HT1080 (cell line): ENCODE results near the gene SMARCE1. TPM values are rescaled to one million over a fixed set of nuclear protein-coding genes. Genes with fewer than 3 reads are reported as not detected.

ENCODE experiments used
- DNase-seq: peaks from one replicate; pipeline ENCODE4 v3.0.0-alpha.2; 2015; ENCODE audit warnings: low read depth
- polyA plus RNA-seq, 2 experiments: library from polyadenylated mRNA; depleted of rRNA; stranded (reverse); fragments of >200 nt; gene quantifications; 2 replicates each; pipeline ENCODE4 v1.2.3, GENCODE V29; 2015
- total RNA-seq: library from RNA; depleted of rRNA; stranded (reverse); fragments of >200 nt; shearing (Covaris generic); gene quantifications from 2 replicates; pipeline ENCODE4 v1.2.3, GENCODE V29; 2014; rRNA removed

Gene SMARCE1
- 62.0 and 83.4 TPM in 2 replicates for total RNA-seq
- 81.0 and 84.8 TPM in 2 replicates for polyA plus RNA-seq (2015; cell fraction: cytosol; rRNA removed)
- 70.5 and 86.1 TPM in 2 replicates for polyA plus RNA-seq (2015; cell fraction: nucleus; rRNA removed)

GRCh38 chr17:40647624-40648383, at the start of gene SMARCE1:
Gene SMARCE1 (minus strand): TSS chr17:40647818. CDS start chr17:40645802, 2,016 bp downstream.
- DNase-seq = peak; percentile 56

- no peak for DNase-seq
Observed at GRCh38 chr17:40697297-40697696, 49.7 kb upstream of the SMARCE1 start.

- DNase-seq = no peak
Observed at GRCh38 chr17:40696651-40697072, 49.0 kb upstream of the SMARCE1 start.

GRCh38 chr17:40695874-40696472, 48.4 kb upstream of the SMARCE1 start:
- DNase-seq = no peak

- DNase-seq = no peak
Observed at GRCh38 chr17:40694584-40694983, 47.0 kb upstream of the SMARCE1 start.

- DNase-seq = no peak
Observed at GRCh38 chr17:40687106-40687505, 39.5 kb upstream of the SMARCE1 start.

- no peak for DNase-seq
Observed at GRCh38 chr17:40686192-40686591, 38.6 kb upstream of the SMARCE1 start.

GRCh38 chr17:40680998-40681397, 33.4 kb upstream of the SMARCE1 start:
- no peak for DNase-seq

- no peak for DNase-seq
Observed at GRCh38 chr17:40679523-40679907, 31.9 kb upstream of the SMARCE1 start.

GRCh38 chr17:40678902-40679522, 31.4 kb upstream of the SMARCE1 start:
- no peak for DNase-seq

- no peak for DNase-seq
Observed at GRCh38 chr17:40675905-40676304, 28.3 kb upstream of the SMARCE1 start.

- DNase-seq = no peak
Observed at GRCh38 chr17:40672654-40673053, 25.0 kb upstream of the SMARCE1 start.

- DNase-seq = no peak
Observed at GRCh38 chr17:40671282-40671681, 23.7 kb upstream of the SMARCE1 start.

- no peak for DNase-seq
Observed at GRCh38 chr17:40666331-40666730, 18.7 kb upstream of the SMARCE1 start.

GRCh38 chr17:40664582-40665333, 17.1 kb upstream of the SMARCE1 start, which contains the start of gene KRT222:
Gene KRT222 (minus strand): TSS chr17:40665177. CDS start chr17:40665099, 78 bp downstream.
- DNase-seq = no peak

- no peak for DNase-seq
Observed at GRCh38 chr17:40663252-40663651, 15.6 kb upstream of the SMARCE1 start.

GRCh38 chr17:40659911-40660310, 12.3 kb upstream of the SMARCE1 start:
- no peak for DNase-seq

GRCh38 chr17:40658396-40658795, 10.8 kb upstream of the SMARCE1 start:
- DNase-seq = no peak

GRCh38 chr17:40651939-40652338, 4.3 kb upstream of the SMARCE1 start:
- no peak for DNase-seq

- DNase-seq = peak; percentile 6
Observed at GRCh38 chr17:40648384-40648968, 858 bp upstream of the SMARCE1 start.
